ENCODE data around the gene GAB3.
"Not testable (repeated sequence)": the region's sequence is repeated elsewhere in the genome, so short reads cannot be mapped to it uniquely, and the experiment has no call there.

GAB3 gene

GRCh38 chrX:154652311-154653047 is 98.4 kb downstream of the GAB3 start:
- TF ChIP-seq CTCF (IDR thresholded peaks at IDR 0.05; ENCODE audit: insufficient read depth, low read length, missing control alignments), result no peak
- ChIA-PET CTCF (no interaction called here), POLR2A (no interaction called here)
- DNase-seq (ENCODE audit: low read depth, low spot score), result no peak
- no peak overlapping the region for H3K4me3 ChIP-seq (ENCODE audit: low read depth, low read length)

- ChIA-PET CTCF (no interaction called here), POLR2A (no interaction called here)
- no peak for DNase-seq (ENCODE audit: low read depth, low spot score)
- H3K4me3 ChIP-seq (ENCODE audit: low read depth, low read length), result no peak overlapping the region
- no peak for TF ChIP-seq CTCF (IDR thresholded peaks at IDR 0.05; ENCODE audit: insufficient read depth, low read length, missing control alignments)
Observed at GRCh38 chrX:154650221-154650510, 100.7 kb downstream of the GAB3 start.

GRCh38 chrX:154649503-154650220 is 101.2 kb downstream of the GAB3 start:
- DNase-seq (ENCODE audit: low read depth, low spot score), result no peak
- ChIA-PET CTCF (no interaction called here), POLR2A (no interaction called here)
- no peak for TF ChIP-seq CTCF (IDR thresholded peaks at IDR 0.05; ENCODE audit: insufficient read depth, low read length, missing control alignments)
- H3K4me3 ChIP-seq (ENCODE audit: low read depth, low read length), result no peak overlapping the region

GRCh38 chrX:154648931-154649330 is 101.9 kb downstream of the GAB3 start:
- TF ChIP-seq CTCF (IDR thresholded peaks at IDR 0.05; ENCODE audit: insufficient read depth, low read length, missing control alignments), result no peak
- ChIA-PET CTCF (no interaction called here), POLR2A (no interaction called here)
- H3K4me3 ChIP-seq (ENCODE audit: low read depth, low read length), result no peak overlapping the region
- no peak for DNase-seq (ENCODE audit: low read depth, low spot score)

GRCh38 chrX:154645745-154646378 is 105.0 kb downstream of the GAB3 start:
- H3K4me3 ChIP-seq (ENCODE audit: low read depth, low read length); POLR2A ChIA-PET; CTCF ChIA-PET; DNase-seq (ENCODE audit: low read depth, low spot score): not testable (repeated sequence)

GRCh38 chrX:154643708-154644107 is 107.2 kb downstream of the GAB3 start:
- CTCF ChIA-PET; H3K4me3 ChIP-seq (ENCODE audit: low read depth, low read length); POLR2A ChIA-PET; DNase-seq (ENCODE audit: low read depth, low spot score): not testable (repeated sequence)

- CTCF ChIA-PET; POLR2A ChIA-PET; H3K4me3 ChIP-seq (ENCODE audit: low read depth, low read length); DNase-seq (ENCODE audit: low read depth, low spot score): not testable (repeated sequence)
Observed at GRCh38 chrX:154641740-154642139, 109.1 kb downstream of the GAB3 start.

- CTCF ChIA-PET; POLR2A ChIA-PET; H3K4me3 ChIP-seq (ENCODE audit: low read depth, low read length); DNase-seq (ENCODE audit: low read depth, low spot score): not testable (repeated sequence)
Observed at GRCh38 chrX:154633661-154634060, 117.2 kb downstream of the GAB3 start.

- POLR2A ChIA-PET; CTCF ChIA-PET; DNase-seq (ENCODE audit: low read depth, low spot score); H3K4me3 ChIP-seq (ENCODE audit: low read depth, low read length): not testable (repeated sequence)
Observed at GRCh38 chrX:154630949-154631348, 119.9 kb downstream of the GAB3 start.

- CTCF ChIA-PET; POLR2A ChIA-PET; DNase-seq (ENCODE audit: low read depth, low spot score); H3K4me3 ChIP-seq (ENCODE audit: low read depth, low read length): not testable (repeated sequence)
Observed at GRCh38 chrX:154628960-154629359, 121.9 kb downstream of the GAB3 start.
